Measurements from ENCODE around the gene MFSD2A. TPM values are rescaled to one million over a fixed set of nuclear protein-coding genes. Genes with fewer than 3 reads are reported as not detected.
A peak's percentile ranks its signal among the peaks of the same experiment; 100 is the strongest.

Gene MFSD2A
- total and polyA plus RNA-seq, 9 of the 15 experiments (the other 6 are each of a cell fraction or from before 2014, with no cell fraction given), result 0.06 to 0.40 (median 0.15) TPM; not detected in 4

DNA sequence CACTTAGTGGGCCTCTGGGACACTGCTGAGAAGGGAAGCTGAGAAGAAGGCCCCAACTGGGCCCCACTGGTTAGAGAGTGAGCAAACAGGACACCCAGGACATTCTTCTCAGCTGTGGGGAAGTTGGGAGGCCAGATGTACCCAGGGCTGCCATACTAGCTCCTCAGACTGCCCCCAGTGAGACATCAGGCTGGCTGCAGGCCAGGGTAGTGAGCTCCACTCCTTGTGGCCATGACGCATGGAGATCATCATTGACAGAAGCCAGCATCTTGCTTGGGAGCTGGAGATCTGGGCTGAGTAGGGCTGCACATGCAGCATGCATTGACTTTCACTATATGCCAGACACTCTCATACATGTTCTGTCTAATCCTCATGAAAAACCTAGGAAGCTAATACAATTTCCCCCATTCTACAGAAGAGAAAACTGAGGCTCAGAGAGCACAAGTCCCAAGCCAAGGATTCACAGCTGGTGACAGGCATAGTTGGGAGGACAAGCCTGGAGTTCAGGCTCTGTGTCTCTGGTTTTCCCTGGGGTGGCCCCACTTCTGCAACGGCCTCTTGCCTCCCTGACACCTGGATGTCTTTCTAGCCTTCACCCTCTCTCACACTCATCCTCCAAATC lies 29.1 kb upstream of the MFSD2A start (continued):
- TF ChIP-seq, protein P1, sequence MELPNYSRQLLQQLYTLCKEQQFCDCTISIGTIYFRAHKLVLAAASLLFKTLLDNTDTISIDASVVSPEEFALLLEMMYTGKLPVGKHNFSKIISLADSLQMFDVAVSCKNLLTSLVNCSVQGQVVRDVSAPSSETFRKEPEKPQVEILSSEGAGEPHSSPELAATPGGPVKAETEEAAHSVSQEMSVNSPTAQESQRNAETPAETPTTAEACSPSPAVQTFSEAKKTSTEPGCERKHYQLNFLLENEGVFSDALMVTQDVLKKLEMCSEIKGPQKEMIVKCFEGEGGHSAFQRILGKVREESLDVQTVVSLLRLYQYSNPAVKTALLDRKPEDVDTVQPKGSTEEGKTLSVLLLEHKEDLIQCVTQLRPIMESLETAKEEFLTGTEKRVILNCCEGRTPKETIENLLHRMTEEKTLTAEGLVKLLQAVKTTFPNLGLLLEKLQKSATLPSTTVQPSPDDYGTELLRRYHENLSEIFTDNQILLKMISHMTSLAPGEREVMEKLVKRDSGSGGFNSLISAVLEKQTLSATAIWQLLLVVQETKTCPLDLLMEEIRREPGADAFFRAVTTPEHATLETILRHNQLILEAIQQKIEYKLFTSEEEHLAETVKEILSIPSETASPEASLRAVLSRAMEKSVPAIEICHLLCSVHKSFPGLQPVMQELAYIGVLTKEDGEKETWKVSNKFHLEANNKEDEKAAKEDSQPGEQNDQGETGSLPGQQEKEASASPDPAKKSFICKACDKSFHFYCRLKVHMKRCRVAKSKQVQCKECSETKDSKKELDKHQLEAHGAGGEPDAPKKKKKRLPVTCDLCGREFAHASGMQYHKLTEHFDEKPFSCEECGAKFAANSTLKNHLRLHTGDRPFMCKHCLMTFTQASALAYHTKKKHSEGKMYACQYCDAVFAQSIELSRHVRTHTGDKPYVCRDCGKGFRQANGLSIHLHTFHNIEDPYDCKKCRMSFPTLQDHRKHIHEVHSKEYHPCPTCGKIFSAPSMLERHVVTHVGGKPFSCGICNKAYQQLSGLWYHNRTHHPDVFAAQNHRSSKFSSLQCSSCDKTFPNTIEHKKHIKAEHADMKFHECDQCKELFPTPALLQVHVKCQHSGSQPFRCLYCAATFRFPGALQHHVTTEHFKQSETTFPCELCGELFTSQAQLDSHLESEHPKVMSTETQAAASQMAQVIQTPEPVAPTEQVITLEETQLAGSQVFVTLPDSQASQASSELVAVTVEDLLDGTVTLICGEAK (IDR thresholded peaks at IDR 0.05), result no peak
- TF ChIP-seq, protein P1 (CRISPR knock-in tag; IDR thresholded peaks at IDR 0.05), result 0 out of 2 replicates have a peak, but pooled peaks have one; percentile 19
- TF ChIP-seq ZNF41 (CRISPR knock-in tag; conservative IDR thresholded peaks at IDR 0.05) (no peak), ZNF121 (CRISPR knock-in tag; conservative IDR thresholded peaks at IDR 0.05) (peak; percentile 84), HMG20A (CRISPR knock-in tag; conservative IDR thresholded peaks at IDR 0.05) (no peak)
- TF ChIP-seq, protein P2, sequence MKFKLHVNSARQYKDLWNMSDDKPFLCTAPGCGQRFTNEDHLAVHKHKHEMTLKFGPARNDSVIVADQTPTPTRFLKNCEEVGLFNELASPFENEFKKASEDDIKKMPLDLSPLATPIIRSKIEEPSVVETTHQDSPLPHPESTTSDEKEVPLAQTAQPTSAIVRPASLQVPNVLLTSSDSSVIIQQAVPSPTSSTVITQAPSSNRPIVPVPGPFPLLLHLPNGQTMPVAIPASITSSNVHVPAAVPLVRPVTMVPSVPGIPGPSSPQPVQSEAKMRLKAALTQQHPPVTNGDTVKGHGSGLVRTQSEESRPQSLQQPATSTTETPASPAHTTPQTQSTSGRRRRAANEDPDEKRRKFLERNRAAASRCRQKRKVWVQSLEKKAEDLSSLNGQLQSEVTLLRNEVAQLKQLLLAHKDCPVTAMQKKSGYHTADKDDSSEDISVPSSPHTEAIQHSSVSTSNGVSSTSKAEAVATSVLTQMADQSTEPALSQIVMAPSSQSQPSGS (CRISPR knock-in tag; IDR thresholded peaks at IDR 0.05), result peak; percentile 73

Data from K562 (cell line).